Stomach (tissue), 9 donors: ENCODE data around the gene SKA1. TPM values are rescaled to one million over a fixed set of nuclear protein-coding genes. Genes with fewer than 3 reads are reported as not detected.

Experiments used
- DNase-seq, 2 donors: peaks; one replicate each; pipeline versions ENCODE4 v3.0.0 to v3.0.0-alpha.2; 2013 to 2019
- H3K27ac ChIP-seq, 5 donors: fragments of 200-600 bp in 4 of 5; sonication (generic) in 4 of 5; one replicate each; pipeline ENCODE4 v1.5.1; 2013 to 2019; ENCODE audit warnings: mild to moderate bottlenecking in 1 of 5, moderate library complexity in 1 of 5
- H3K27me3 ChIP-seq, 3 donors: fragments of 200-600 bp; sonication (generic); one replicate each; pipeline ENCODE4 v1.5.1; 2017 to 2019; ENCODE audit warnings: mixed run types in 1 of 3
- H3K36me3 ChIP-seq, 4 donors: fragments of 200-600 bp; sonication (generic); 1 replicate in 3 of 4; 2 replicates in 1 of 4; pipeline ENCODE4 v1.5.1; 2016 to 2019
- H3K4me1 ChIP-seq, 4 donors: fragments of 200-600 bp; sonication (generic); one replicate each; pipeline ENCODE4 v1.5.1; 2016 to 2019
- H3K4me3 ChIP-seq, 4 donors: fragments of 200-600 bp; sonication (generic) in 3 of 4; one replicate each; pipeline ENCODE4 v1.5.1; 2016 to 2019; ENCODE audit warnings: mild to moderate bottlenecking in 1 of 4
- H3K9me3 ChIP-seq, 4 donors: fragments of 200-600 bp; sonication (generic); one replicate each; pipeline ENCODE4 v1.5.1; 2016 to 2019
- EP300 ChIP-seq: sonication (generic); formaldehyde crosslinking; IDR thresholded peaks from one replicate; pipeline ENCODE4 v1.6.1; 2017; ENCODE audit warnings: antibody characterized with exemption
- POLR2A ChIP-seq, 4 donors: fragments of 450-650 bp; IDR thresholded peaks; one replicate each; pipeline ENCODE4 v1.6.1; 2016; ENCODE audit warnings: antibody characterized with exemption in 4 of 4, control low read depth in 2 of 4, mild to moderate bottlenecking in 1 of 4, moderate library complexity in 1 of 4
- POLR2AphosphoS5 ChIP-seq, 3 donors: sonication (generic); formaldehyde crosslinking; IDR thresholded peaks; one replicate each; pipeline ENCODE4 v1.6.1; 2016; ENCODE audit warnings: antibody characterized with exemption in 3 of 3
- WGBS, 5 donors: extraction: QIAGEN DNeasy Blood & Tissue Kit in 3 of 5; methylation state at CpG; one replicate each; pipeline versions ENCODE4 v1.1.5 to v1.1.7; 2013 to 2018; 5-methylcytosine and 5-hydroxymethylcytosine counted together
- intact Hi-C: fragments of 100-400 bp; cut with DNase I; formaldehyde crosslinking; loops from one replicate; pipeline ENCODE4 v1.15.1; 2023; ENCODE audit warnings: low total_unique reads
- polyA plus RNA-seq, 3 donors: library from polyadenylated mRNA; stranded (reverse); fragments of 200-250 nt; gene quantifications; one replicate each; pipeline ENCODE4 v1.2.3, GENCODE V29; 2013
- total RNA-seq, 5 donors: library from RNA; depleted of rRNA; stranded (reverse); fragments of >200 nt; gene quantifications; one replicate each; pipeline versions ENCODE4 v1.1.0 to v1.2.3, GENCODE V29; 2014 to 2016
- TF ChIP-seq, protein P1 (sequence below), 7 experiments: fragments of 450-650 bp in 4 of 7; fragments of 200-600 bp in 3 of 7; sonication (generic) in 3 of 7; IDR thresholded peaks; one replicate each; pipeline ENCODE4 v1.5.1; 2016 to 2019; ENCODE audit warnings: antibody characterized with exemption in 7 of 7, control low read depth in 2 of 7, mild to moderate bottlenecking in 1 of 7
- donor health status: healthy with polysubstance abuse.
- donor health status: Bipolar disorder and iron deficiency.
- donor health status: healthy.

SKA1 gene
- total and polyA plus RNA-seq, 8 donors, result 0.46 to 3.3 (median 2.1) TPM; not detected in 3

DNA sequence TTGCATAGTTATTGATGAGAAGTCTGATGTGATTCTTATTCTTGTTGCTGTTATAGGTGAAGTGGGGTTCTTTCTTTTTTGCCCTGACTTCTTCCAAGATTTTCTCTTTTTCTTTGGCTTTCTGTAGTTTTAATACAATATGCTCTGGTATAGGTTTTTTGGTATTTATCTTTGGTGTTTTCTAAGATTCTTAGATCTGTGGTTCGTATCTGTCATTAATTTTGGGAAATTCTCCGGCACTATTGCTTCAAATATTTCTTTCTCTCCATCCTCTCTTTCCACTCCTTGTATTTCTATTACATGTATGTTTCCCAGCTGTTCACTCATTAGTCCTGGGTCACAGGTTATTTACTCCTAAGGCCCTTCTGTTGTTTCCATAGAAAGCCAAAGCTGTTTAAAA is 43.8 kb downstream of the SKA1 start:
- no peaks in the 10 kb centered on the region for H3K27me3 ChIP-seq
- peaks cover 0 to 5% (median 0%) of the 10 kb centered on the region in 4 donors for H3K4me1 ChIP-seq
- peaks cover 0 to 23% (median 11%) of the 10 kb centered on the region in 4 donors for H3K9me3 ChIP-seq
- H3K36me3 ChIP-seq, result no peaks in the 10 kb centered on the region
- DNase-seq, result no peak
- no peak overlapping the region for H3K4me3 ChIP-seq
- TF ChIP-seq POLR2A (IDR thresholded peaks at IDR 0.05) (no peak), EP300 (no peak), POLR2AphosphoS5 (IDR thresholded peaks at IDR 0.05) (no peak)
- TF ChIP-seq, protein P1, sequence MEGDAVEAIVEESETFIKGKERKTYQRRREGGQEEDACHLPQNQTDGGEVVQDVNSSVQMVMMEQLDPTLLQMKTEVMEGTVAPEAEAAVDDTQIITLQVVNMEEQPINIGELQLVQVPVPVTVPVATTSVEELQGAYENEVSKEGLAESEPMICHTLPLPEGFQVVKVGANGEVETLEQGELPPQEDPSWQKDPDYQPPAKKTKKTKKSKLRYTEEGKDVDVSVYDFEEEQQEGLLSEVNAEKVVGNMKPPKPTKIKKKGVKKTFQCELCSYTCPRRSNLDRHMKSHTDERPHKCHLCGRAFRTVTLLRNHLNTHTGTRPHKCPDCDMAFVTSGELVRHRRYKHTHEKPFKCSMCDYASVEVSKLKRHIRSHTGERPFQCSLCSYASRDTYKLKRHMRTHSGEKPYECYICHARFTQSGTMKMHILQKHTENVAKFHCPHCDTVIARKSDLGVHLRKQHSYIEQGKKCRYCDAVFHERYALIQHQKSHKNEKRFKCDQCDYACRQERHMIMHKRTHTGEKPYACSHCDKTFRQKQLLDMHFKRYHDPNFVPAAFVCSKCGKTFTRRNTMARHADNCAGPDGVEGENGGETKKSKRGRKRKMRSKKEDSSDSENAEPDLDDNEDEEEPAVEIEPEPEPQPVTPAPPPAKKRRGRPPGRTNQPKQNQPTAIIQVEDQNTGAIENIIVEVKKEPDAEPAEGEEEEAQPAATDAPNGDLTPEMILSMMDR (IDR thresholded peaks at IDR 0.05), result no peak
- 61 to 94% (median 91%) methylated on average over 2 of the region's 2 CpGs for WGBS, 5 donors
- H3K27ac ChIP-seq, result no peak overlapping the region
- intact Hi-C loops, result no loop called here

DNA sequence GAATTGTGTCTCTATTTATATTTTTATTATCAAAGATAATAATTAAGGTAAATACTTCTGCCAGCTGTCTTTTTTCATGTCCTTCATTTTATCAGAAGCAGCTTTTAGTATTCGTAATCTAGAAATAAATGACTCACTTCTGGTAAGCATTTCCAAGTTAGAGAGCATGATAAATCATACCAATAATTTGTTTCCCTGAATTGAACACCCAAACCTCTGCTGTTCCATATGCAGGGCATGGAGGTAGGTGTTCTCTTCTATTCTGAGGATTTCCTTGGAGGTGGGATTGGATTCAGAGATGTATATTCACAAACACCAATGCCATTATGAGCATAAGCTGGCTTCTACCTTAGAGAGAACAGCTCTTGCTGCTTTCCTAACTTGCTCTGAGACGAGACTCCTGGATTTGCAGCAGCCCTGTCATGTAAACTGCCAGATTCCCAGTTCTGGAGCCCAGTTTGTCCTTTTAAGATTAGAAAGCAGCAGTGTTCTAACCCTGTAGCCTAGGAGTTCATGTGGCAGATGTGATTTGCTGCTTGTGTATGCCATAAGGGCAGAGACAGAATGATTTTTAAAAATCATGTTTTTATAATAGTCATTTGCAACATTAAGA is 47.5 kb downstream of the SKA1 start:
- Histone ChIP-seq H3K4me3 (no peak overlapping the region), H3K27ac (no peak overlapping the region), H3K27me3 (no peaks in the 10 kb centered on the region), H3K4me1 (peaks cover 0 to 5% (median 0%) of the 10 kb centered on the region in 4 donors), H3K9me3 (peaks cover 0 to 37% (median 16%) of the 10 kb centered on the region in 4 donors), H3K36me3 (no peaks in the 10 kb centered on the region)
- TF ChIP-seq POLR2A (IDR thresholded peaks at IDR 0.05), result no peak
- TF ChIP-seq, protein P1 (IDR thresholded peaks at IDR 0.05), result no peak
- TF ChIP-seq EP300, result no peak
- intact Hi-C loops, result no loop called here
- DNase-seq, result no peak
- WGBS, 5 donors, result 29 to 51% (median 33%) methylated on average over 2 of the region's 2 CpGs

DNA sequence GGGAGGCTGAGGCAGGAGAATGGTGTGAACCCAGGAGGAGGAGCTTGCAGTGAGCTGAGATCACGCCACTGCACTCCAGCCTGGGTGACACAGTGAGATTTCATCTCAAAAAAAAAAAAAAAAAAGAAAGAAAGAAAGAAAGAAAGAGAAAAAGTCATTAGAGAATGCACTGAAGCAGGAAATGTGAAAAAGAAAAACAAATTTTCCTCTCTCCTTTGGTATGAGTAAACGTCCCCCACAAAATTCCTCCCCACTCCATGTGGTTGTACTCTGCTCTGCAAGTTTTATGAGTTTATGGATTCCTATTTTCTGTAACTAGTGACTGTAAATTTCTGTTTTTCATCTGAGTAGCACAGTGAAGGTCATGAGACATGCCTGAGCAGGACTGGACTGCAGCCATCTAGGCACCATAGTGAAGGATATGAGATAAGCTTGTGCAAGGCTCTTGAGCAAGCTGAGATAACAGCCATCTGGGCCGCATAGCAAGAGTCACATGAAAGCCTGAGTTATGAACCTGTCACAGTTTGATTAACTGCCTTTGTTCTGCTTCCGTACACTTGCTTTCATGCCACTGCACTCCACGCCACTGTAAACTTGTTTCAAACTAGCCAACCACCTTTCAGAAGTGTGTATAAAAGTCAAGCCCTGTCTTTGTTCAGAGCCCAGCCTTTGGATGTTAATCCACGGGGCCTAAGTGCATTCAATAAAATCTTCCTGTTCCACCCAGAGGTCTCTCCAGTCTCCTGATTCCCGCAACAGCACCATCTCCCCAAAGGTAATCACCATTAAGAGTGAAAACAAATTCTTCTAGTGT is 50.2 kb downstream of the SKA1 start:
- Histone ChIP-seq H3K27ac (peak overlapping the region in 4 of 5 donors; percentile 22 to 43 (median 36)), H3K4me3 (no peak overlapping the region), H3K27me3 (no peaks in the 10 kb centered on the region), H3K9me3 (peaks cover 0 to 15% (median 6%) of the 10 kb centered on the region in 4 donors), H3K36me3 (no peaks in the 10 kb centered on the region), H3K4me1 (peaks cover 0 to 12% (median 0%) of the 10 kb centered on the region in 4 donors)
- WGBS, 5 donors, result 20 to 36% (median 33%) methylated on average over 7 of the region's 7 CpGs
- intact Hi-C loops, result no loop called here
- TF ChIP-seq POLR2AphosphoS5 (IDR thresholded peaks at IDR 0.05), result peak in 2 of 3 donors; percentile 45 to 62
- TF ChIP-seq, protein P1 (IDR thresholded peaks at IDR 0.05), result no peak
- peak; percentile 66 to 75 for DNase-seq

DNA sequence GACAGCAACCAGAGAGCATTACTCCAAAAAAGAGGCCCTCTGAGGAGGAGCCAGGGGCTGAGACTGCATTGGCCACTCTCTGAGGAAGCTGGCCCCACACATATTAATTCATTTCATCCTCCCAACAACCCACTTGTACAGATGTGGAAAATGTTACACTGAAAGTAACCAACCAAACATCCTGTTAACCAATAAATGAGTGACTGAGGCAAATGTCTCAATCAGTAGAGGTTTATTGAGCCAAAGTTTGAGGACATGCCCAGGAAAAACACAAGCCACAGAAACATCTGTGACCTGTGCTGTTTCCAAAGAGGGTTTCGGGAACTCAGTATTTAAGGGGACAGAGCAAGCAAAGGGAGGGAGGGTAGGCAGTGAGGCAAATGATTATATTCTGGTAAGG is 53.0 kb downstream of the SKA1 start:
- intact Hi-C loops, result no loop called here
- DNase-seq, result no peak
- H3K27me3 ChIP-seq, result no peaks in the 10 kb centered on the region
- no peaks in the 10 kb centered on the region for H3K36me3 ChIP-seq
- H3K27ac ChIP-seq, result no peak overlapping the region
- H3K4me1 ChIP-seq, result peaks cover 0 to 7% (median 0%) of the 10 kb centered on the region in 4 donors
- WGBS, 5 donors, result 56 to 81% (median 71%) methylated on average over 1 of the region's 1 CpG
- TF ChIP-seq EP300, result no peak
- no peak for TF ChIP-seq POLR2AphosphoS5 (IDR thresholded peaks at IDR 0.05)
- no peak for TF ChIP-seq POLR2A (IDR thresholded peaks at IDR 0.05)
- TF ChIP-seq, protein P1 (IDR thresholded peaks at IDR 0.05), result no peak
- H3K4me3 ChIP-seq, result no peak overlapping the region
- H3K9me3 ChIP-seq, result peaks cover 0 to 15% (median 6%) of the 10 kb centered on the region in 4 donors
